ENCODE measurements around the gene IDH1.

The IDH1 gene

GRCh38 chr2:208251098-208251497 lies 3.8 kb downstream of the IDH1 start:
- TF ChIP-seq CTCF (IDR thresholded peaks at IDR 0.05; ENCODE audit: control insufficient read depth, extremely low read depth, insufficient read depth) = no peak
- no peak overlapping the region for H3K4me3 ChIP-seq (ENCODE audit: low read depth, low read length)
- DNase-seq (ENCODE audit: low read depth) = no peak

- no peak for DNase-seq (ENCODE audit: low read depth)
- no peak overlapping the region for H3K4me3 ChIP-seq (ENCODE audit: low read depth, low read length)
- TF ChIP-seq CTCF (IDR thresholded peaks at IDR 0.05; ENCODE audit: control insufficient read depth, extremely low read depth, insufficient read depth) = no peak
Measured at GRCh38 chr2:208250388-208250787, 4.5 kb downstream of the IDH1 start.

- H3K4me3 ChIP-seq (ENCODE audit: low read depth, low read length) = no peak overlapping the region
- TF ChIP-seq CTCF (IDR thresholded peaks at IDR 0.05; ENCODE audit: control insufficient read depth, extremely low read depth, insufficient read depth) = no peak
Measured at GRCh38 chr2:208249296-208249695, 5.6 kb downstream of the IDH1 start.

GRCh38 chr2:208248601-208249000 lies 6.3 kb downstream of the IDH1 start:
- no peak for DNase-seq (ENCODE audit: low read depth)
- H3K4me3 ChIP-seq (ENCODE audit: low read depth, low read length) = no peak overlapping the region
- TF ChIP-seq CTCF (IDR thresholded peaks at IDR 0.05; ENCODE audit: control insufficient read depth, extremely low read depth, insufficient read depth) = no peak

More at GRCh38 chr2:208249296-208249695, 5.6 kb downstream of the IDH1 start:
- no peak for DNase-seq (ENCODE audit: low read depth)

- DNase-seq (ENCODE audit: low read depth) = no peak
- no peak overlapping the region for H3K4me3 ChIP-seq (ENCODE audit: low read depth, low read length)
- no peak for TF ChIP-seq CTCF (IDR thresholded peaks at IDR 0.05; ENCODE audit: control insufficient read depth, extremely low read depth, insufficient read depth)
Measured at GRCh38 chr2:208245746-208246145, 9.1 kb downstream of the IDH1 start.

- no peak for TF ChIP-seq CTCF (IDR thresholded peaks at IDR 0.05; ENCODE audit: control insufficient read depth, extremely low read depth, insufficient read depth)
- no peak overlapping the region for H3K4me3 ChIP-seq (ENCODE audit: low read depth, low read length)
- DNase-seq (ENCODE audit: low read depth) = no peak
Measured at GRCh38 chr2:208244422-208244821, 10.4 kb downstream of the IDH1 start.

GRCh38 chr2:208240619-208241209 lies 14.2 kb downstream of the IDH1 start:
- no peak for TF ChIP-seq CTCF (IDR thresholded peaks at IDR 0.05; ENCODE audit: control insufficient read depth, extremely low read depth, insufficient read depth)
- DNase-seq (ENCODE audit: low read depth) = peak; percentile 44
- no peak overlapping the region for H3K4me3 ChIP-seq (ENCODE audit: low read depth, low read length)

Measured in LNCaP clone FGC (cell line).